Mammary epithelial cell (primary cell): ENCODE measurements around the gene SLC8A1.

ENCODE experiments used
- CTCF ChIP-seq, 2 donors: IDR thresholded peaks in 1 of 2; conservative IDR thresholded peaks in 1 of 2; 2 replicates each; pipeline ENCODE4 v1.5.1; 2011 to 2012; ENCODE audit warnings: inconsistent platforms in 2 of 2, low read length in 2 of 2, mild to moderate bottlenecking in 2 of 2, control low read depth in 1 of 2, low read depth in 1 of 2; ENCODE audit not compliant: insufficient read depth in 1 of 2; ENCODE audit errors: extremely low read depth in 1 of 2
- EZH2 ChIP-seq: IDR thresholded peaks from 2 replicates; pipeline ENCODE4 v1.6.1; 2012; ENCODE audit warnings: low read length, inconsistent platforms, borderline replicate concordance

- TF ChIP-seq CTCF (conservative IDR thresholded peaks at IDR 0.05 in 1 of 2, IDR thresholded peaks at IDR 0.05 in 1 of 2; ENCODE audit: extremely low read depth in 1 of 2, insufficient read depth in 1 of 2, low read depth in 1 of 2, low read length in 2 of 2) (no peak), EZH2 (no peak)
Measured at GRCh38 chr2:40225670-40226210, 226.2 kb downstream of the SLC8A1 start.
